HG02623 (cell line): Measurements from ENCODE around the gene SPDYE2B.
"Not testable (repeated sequence)": the region's sequence is repeated elsewhere in the genome, so short reads cannot be mapped to it uniquely, and the experiment has no call there.

Experiments used
- ATAC-seq: cut with Tn5 transposase; IDR thresholded peaks from one replicate; pipeline ENCODE4 v1.9.1; 2021; ENCODE audit warnings: moderate library complexity; ENCODE audit not compliant: unreplicated experiment

The SPDYE2B gene

GRCh38 chr7:102649924-102650323 lies at the start of gene SPDYE2B:
Gene SPDYE2B (plus strand): TSS chr7:102650319. CDS start chr7:102652349, 2,030 bp downstream.
- ATAC-seq = not testable (repeated sequence)

GRCh38 chr7:102602317-102602716 lies 47.8 kb upstream of the SPDYE2B start:
- not testable (repeated sequence) for ATAC-seq

GRCh38 chr7:102604431-102605145 lies 45.5 kb upstream of the SPDYE2B start:
- ATAC-seq = not testable (repeated sequence)

GRCh38 chr7:102606848-102607247 lies 43.3 kb upstream of the SPDYE2B start:
- not testable (repeated sequence) for ATAC-seq

- not testable (repeated sequence) for ATAC-seq
These were observed 40.4 kb upstream of the SPDYE2B start for GRCh38 chr7:102609734-102610133.

- ATAC-seq = not testable (repeated sequence)
These were observed 39.7 kb upstream of the SPDYE2B start for GRCh38 chr7:102610441-102610840.

- ATAC-seq = peak; percentile 38
These were observed 39.0 kb upstream of the SPDYE2B start for GRCh38 chr7:102611013-102611674.

- ATAC-seq = not testable (repeated sequence)
These were observed 38.3 kb upstream of the SPDYE2B start for GRCh38 chr7:102611675-102612325.

- peak; percentile 59 for ATAC-seq
These were observed 36.4 kb upstream of the SPDYE2B start for GRCh38 chr7:102613575-102614345.

GRCh38 chr7:102614346-102614697 lies 35.8 kb upstream of the SPDYE2B start:
- ATAC-seq = peak; percentile 14

- not testable (repeated sequence) for ATAC-seq
These were observed 35.2 kb upstream of the SPDYE2B start for GRCh38 chr7:102614873-102615272.

GRCh38 chr7:102615930-102616329 lies 34.2 kb upstream of the SPDYE2B start:
- ATAC-seq = not testable (repeated sequence)

GRCh38 chr7:102616507-102617125 lies 33.5 kb upstream of the SPDYE2B start, which contains the start of gene RASA4:
Gene RASA4 (minus strand): TSS chr7:102616756. CDS start chr7:102616689, 67 bp downstream.
- peak; percentile 77 for ATAC-seq

- ATAC-seq = not testable (repeated sequence)
These were observed 32.0 kb upstream of the SPDYE2B start for GRCh38 chr7:102618122-102618521.

- not testable (repeated sequence) for ATAC-seq
These were observed 22.7 kb upstream of the SPDYE2B start for GRCh38 chr7:102627271-102627904.

- ATAC-seq = not testable (repeated sequence)
These were observed 19.5 kb upstream of the SPDYE2B start for GRCh38 chr7:102630622-102631021.

- not testable (repeated sequence) for ATAC-seq
These were observed 15.8 kb upstream of the SPDYE2B start for GRCh38 chr7:102634299-102634698.

GRCh38 chr7:102635354-102635753 lies 14.8 kb upstream of the SPDYE2B start:
- ATAC-seq = not testable (repeated sequence)

GRCh38 chr7:102636956-102637355 lies 13.2 kb upstream of the SPDYE2B start:
- ATAC-seq = not testable (repeated sequence)

- not testable (repeated sequence) for ATAC-seq
These were observed 11.3 kb upstream of the SPDYE2B start for GRCh38 chr7:102638848-102639247.
